Mesenteric fat pad (tissue), 1 donor: ENCODE results near the gene DLG3. TPM values are rescaled to one million over a fixed set of nuclear protein-coding genes. Genes with fewer than 3 reads are reported as not detected.
A peak's percentile ranks its signal among the peaks of the same experiment; 100 is the strongest.

Source experiments
- DNase-seq: peaks from one replicate; pipeline ENCODE4 v3.0.0-alpha.2; 2020; ENCODE audit warnings: low spot score
- total RNA-seq: library from RNA; stranded (reverse); fragmentation: NEBNext Ultra II Directional; extraction: Animal tissue kit (Norgen Biotek cat#: 25700); gene quantifications from one replicate; pipeline ENCODE4 v1.2.1, GENCODE V29; 2021
- donor health status: DM: yes; HTN: yes; CAD: no.

DLG3 gene
- total RNA-seq, 1 donor from 2014 or later = 4.6 TPM

- no peak for DNase-seq
These were observed 31.7 kb downstream of the DLG3 start for GRCh38 chrX:70476166-70476933.

GRCh38 chrX:70476934-70477733 is 32.5 kb downstream of the DLG3 start:
- no peak for DNase-seq

GRCh38 chrX:70477734-70478075 is 33.1 kb downstream of the DLG3 start:
- DNase-seq = no peak

- no peak for DNase-seq
These were observed 34.1 kb downstream of the DLG3 start for GRCh38 chrX:70478526-70479245.

- no peak for DNase-seq
These were observed 34.7 kb downstream of the DLG3 start for GRCh38 chrX:70479247-70479921.

- no peak for DNase-seq
These were observed 35.5 kb downstream of the DLG3 start for GRCh38 chrX:70479922-70480659.

GRCh38 chrX:70480660-70481018 is 36.0 kb downstream of the DLG3 start:
- no peak for DNase-seq

GRCh38 chrX:70481471-70482270 is 37.0 kb downstream of the DLG3 start:
- no peak for DNase-seq

GRCh38 chrX:70482300-70482699 is 37.7 kb downstream of the DLG3 start:
- no peak for DNase-seq

- DNase-seq = no peak
These were observed 40.8 kb downstream of the DLG3 start for GRCh38 chrX:70485466-70485865.

- no peak for DNase-seq
These were observed 44.2 kb downstream of the DLG3 start for GRCh38 chrX:70488856-70489255.

GRCh38 chrX:70494441-70494840 is 49.8 kb downstream of the DLG3 start:
- DNase-seq = no peak

GRCh38 chrX:70496491-70496890 is 51.9 kb downstream of the DLG3 start:
- DNase-seq = no peak

GRCh38 chrX:70497026-70497425 is 52.4 kb downstream of the DLG3 start:
- no peak for DNase-seq

GRCh38 chrX:70498129-70498528 is 53.5 kb downstream of the DLG3 start:
- no peak for DNase-seq

GRCh38 chrX:70500826-70501225 is 56.2 kb downstream of the DLG3 start:
- no peak for DNase-seq

GRCh38 chrX:70504772-70505450 is 60.3 kb downstream of the DLG3 start:
- DNase-seq = peak; percentile 28

GRCh38 chrX:70505451-70505841 is 60.8 kb downstream of the DLG3 start:
- DNase-seq = no peak

GRCh38 chrX:70508296-70508911 is 63.8 kb downstream of the DLG3 start:
- DNase-seq = no peak
